ENCODE data around the gene EXT2. TPM values are rescaled to one million over a fixed set of nuclear protein-coding genes. Genes with fewer than 3 reads are reported as not detected.

Gene EXT2
- total and polyA plus RNA-seq, 3 donors from 2014 or later, result 47.5 to 71.2 (median 60.9) TPM

DNA sequence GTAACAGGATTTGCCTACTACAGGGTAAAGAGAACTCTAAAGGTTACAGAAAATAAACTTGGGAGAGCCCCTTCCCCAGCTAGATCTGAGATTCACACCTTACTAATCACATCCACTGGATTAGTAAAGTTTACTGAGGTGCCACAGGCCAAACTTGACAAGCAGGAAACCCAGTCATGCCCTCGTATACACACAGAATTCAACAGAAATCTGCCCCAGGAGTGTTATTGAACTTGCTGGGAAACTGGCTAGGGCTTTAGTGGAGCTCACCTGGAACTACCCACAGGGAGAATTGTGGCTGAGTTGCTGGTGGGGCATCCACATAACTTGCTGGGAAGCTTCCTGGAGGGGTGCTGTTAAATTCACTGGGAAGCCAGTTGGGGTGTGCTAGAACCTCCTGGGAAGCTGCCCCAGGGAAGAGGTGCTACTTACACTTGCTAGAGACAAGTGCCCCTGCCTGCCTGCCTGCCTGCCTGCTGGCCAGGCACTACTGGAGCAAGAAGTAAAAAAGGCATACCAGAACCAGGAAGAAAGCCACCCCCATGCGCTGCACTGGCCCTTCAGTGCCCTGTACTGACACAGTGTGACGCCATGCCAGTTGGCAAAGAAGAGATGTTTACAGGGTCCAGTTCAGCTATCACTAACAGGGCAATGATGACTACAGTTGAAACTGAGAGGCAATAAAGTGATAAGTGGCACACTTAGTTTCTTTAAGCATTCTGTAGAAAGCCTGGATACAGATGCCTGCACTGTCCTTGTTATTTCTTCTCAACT, 108.0 kb downstream of the EXT2 start:
- 84 to 93% methylated on average over 3 of the region's 3 CpGs for WGBS, 2 donors
- DNase-seq, result no peak
- Histone ChIP-seq H3K27ac (no peak overlapping the region), H3K27me3 (no peaks in the 10 kb centered on the region), H3K36me3 (ENCODE audit: low read depth, missing control alignments) (no peaks in the 10 kb centered on the region), H3K4me3 (no peak overlapping the region), H3K4me1 (no peaks in the 10 kb centered on the region), H3K9me3 (no peaks in the 10 kb centered on the region)
- TF ChIP-seq, protein P1, sequence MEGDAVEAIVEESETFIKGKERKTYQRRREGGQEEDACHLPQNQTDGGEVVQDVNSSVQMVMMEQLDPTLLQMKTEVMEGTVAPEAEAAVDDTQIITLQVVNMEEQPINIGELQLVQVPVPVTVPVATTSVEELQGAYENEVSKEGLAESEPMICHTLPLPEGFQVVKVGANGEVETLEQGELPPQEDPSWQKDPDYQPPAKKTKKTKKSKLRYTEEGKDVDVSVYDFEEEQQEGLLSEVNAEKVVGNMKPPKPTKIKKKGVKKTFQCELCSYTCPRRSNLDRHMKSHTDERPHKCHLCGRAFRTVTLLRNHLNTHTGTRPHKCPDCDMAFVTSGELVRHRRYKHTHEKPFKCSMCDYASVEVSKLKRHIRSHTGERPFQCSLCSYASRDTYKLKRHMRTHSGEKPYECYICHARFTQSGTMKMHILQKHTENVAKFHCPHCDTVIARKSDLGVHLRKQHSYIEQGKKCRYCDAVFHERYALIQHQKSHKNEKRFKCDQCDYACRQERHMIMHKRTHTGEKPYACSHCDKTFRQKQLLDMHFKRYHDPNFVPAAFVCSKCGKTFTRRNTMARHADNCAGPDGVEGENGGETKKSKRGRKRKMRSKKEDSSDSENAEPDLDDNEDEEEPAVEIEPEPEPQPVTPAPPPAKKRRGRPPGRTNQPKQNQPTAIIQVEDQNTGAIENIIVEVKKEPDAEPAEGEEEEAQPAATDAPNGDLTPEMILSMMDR (IDR thresholded peaks at IDR 0.05), result no peak
- no peak for TF ChIP-seq POLR2A (IDR thresholded peaks at IDR 0.05)
- intact Hi-C loops (cut with DNase I; ENCODE audit: low total_unique reads), result no loop called here

DNA sequence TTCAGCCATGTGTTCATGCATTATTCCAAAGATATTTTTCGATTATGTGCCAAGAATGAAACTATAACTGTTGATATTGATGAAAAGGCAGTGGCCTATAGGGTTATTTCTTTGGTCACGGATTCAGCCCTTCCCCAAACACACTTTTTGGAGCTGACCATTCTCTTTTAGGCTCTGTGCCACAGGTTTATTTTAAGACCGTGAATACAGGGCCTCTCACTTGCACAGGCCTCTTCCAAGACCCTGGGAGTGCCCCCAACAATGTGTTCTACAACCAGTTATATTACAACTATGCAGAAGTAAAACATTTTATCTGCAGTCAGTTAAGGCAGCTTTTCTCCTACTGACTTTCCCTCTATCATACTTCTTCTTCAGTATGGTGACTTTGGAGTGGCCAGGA, 109.9 kb downstream of the EXT2 start:
- intact Hi-C loops (cut with DNase I; ENCODE audit: low total_unique reads), result no loop called here
- H3K36me3 ChIP-seq (ENCODE audit: low read depth, missing control alignments), result no peaks in the 10 kb centered on the region

DNA sequence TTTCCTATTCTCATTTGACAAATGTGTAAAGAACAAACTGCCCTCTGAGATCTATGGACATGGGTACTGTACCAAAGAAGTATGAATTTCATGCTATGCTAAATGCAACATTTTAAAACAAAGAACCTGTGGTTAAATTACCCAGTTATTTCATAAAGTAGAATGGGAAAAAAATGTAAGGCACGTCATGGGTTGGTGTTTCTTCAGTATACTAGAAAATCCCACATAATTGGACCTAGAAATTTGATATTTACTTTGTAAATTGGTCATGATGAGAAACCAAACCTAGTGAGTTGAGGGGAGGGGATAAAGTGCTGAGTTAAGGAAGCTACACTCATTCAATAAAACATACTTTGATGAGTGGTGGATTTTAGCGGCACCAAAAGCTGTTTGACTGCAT, 110.4 kb downstream of the EXT2 start:
- no peaks in the 10 kb centered on the region for H3K36me3 ChIP-seq (ENCODE audit: low read depth, missing control alignments)
- H3K4me3 ChIP-seq, result no peak overlapping the region
- 90 to 100% methylated on average over 2 of the region's 2 CpGs for WGBS, 2 donors
- H3K9me3 ChIP-seq, result no peaks in the 10 kb centered on the region
- H3K27me3 ChIP-seq, result no peaks in the 10 kb centered on the region
- no peaks in the 10 kb centered on the region for H3K4me1 ChIP-seq
- TF ChIP-seq, protein P1 (IDR thresholded peaks at IDR 0.05), result no peak
- intact Hi-C loops (cut with DNase I; ENCODE audit: low total_unique reads), result no loop called here
- no peak for DNase-seq
- H3K27ac ChIP-seq, result no peak overlapping the region

More for the DNA sequence above, 109.9 kb downstream of the EXT2 start:
- WGBS, 2 donors, result 73 to 80% methylated on average over 3 of the region's 3 CpGs
- Histone ChIP-seq H3K9me3 (no peaks in the 10 kb centered on the region), H3K27ac (no peak overlapping the region), H3K4me1 (no peaks in the 10 kb centered on the region), H3K27me3 (no peaks in the 10 kb centered on the region), H3K4me3 (no peak overlapping the region)
- no peak for TF ChIP-seq POLR2A (IDR thresholded peaks at IDR 0.05)
- TF ChIP-seq, protein P1 (IDR thresholded peaks at IDR 0.05), result no peak
- DNase-seq, result no peak

DNA sequence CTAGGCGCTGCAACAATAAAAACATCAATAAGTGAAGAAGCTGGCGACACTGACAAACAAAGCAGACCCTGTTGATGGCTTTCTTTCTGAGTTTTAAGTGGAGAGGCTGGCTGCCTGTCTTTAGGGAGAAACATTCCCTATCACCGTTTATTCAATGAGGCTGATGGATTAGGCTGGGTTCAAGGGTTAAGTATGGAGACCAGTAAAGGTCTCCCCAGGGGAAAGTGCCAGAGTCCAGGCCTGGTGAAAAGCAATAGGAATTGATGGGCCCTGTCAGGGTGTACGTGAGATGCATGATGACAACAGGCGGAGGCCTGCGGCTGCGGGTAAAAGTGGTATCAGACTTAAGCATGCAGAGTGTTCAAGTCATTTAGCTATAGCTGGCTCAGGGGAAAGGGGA, 111.8 kb downstream of the EXT2 start:
- H3K4me3 ChIP-seq, result no peak overlapping the region
- intact Hi-C loops (cut with DNase I; ENCODE audit: low total_unique reads), result no loop called here
- H3K27me3 ChIP-seq, result no peaks in the 10 kb centered on the region
- H3K4me1 ChIP-seq, result no peaks in the 10 kb centered on the region
- DNase-seq, result no peak
- H3K36me3 ChIP-seq (ENCODE audit: low read depth, missing control alignments), result no peaks in the 10 kb centered on the region
- WGBS, 2 donors, result 85 to 86% methylated on average over 7 of the region's 7 CpGs
- no peak overlapping the region for H3K27ac ChIP-seq
- TF ChIP-seq, protein P1 (IDR thresholded peaks at IDR 0.05), result no peak
- TF ChIP-seq POLR2A (IDR thresholded peaks at IDR 0.05), result no peak
- no peaks in the 10 kb centered on the region for H3K9me3 ChIP-seq

Measured in testis (tissue), 3 donors.